ENCODE results near the gene TUBA1C.
"Not testable (repeated sequence)": the region's sequence is repeated elsewhere in the genome, so short reads cannot be mapped to it uniquely, and the experiment has no call there.

TUBA1C gene

DNA sequence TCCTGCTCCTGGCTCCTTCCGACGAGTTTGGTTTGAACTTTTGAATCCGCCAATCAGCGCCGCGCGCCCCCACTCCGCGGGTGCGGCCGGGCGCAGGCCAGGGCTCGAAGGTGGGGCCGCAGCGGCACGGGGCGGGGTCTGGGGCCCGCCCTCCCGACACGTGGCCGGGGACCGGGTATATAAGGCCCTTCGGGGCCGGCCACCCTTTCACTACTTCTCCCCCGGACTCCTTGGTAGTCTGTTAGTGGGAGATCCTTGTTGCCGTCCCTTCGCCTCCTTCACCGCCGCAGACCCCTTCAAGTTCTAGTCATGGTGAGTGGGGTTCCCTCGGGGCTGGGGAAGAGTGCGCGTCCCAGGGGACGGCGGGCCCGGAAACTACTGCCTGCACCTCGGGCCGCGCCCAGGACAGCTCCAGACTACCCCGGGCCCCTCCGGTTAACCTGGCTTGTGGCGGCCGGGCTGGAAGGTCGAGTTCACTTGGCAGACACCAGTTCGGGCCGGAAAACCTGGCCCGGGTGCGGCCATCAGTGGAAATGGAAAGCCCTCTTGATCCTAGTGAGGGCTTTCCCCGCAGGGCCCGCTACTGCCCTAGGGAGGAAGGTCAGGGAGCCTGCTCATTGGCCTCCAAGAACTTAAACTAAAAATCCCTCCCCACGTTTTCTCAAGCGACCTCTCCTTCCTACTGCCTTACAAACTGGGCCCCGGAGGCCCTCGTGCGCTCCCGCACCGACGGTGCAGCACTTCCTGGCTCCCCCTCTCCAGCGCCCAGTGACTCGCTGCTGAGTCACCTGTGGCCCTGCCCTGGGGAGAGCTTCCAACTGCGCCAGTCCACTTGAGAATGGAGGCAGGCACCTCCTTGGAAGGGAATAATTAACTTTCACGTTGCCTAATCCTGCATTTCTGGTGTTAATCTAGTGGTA is at the start of gene TUBA1C:
Gene TUBA1C, plus strand, starts transcription at position 210 of the 920 bp plus-strand sequence. Its CDS starts 100 bp downstream, at position 310.
- DNase-seq (ENCODE audit: low read depth in 2 of 2): peak; percentile 87 to 91

DNA sequence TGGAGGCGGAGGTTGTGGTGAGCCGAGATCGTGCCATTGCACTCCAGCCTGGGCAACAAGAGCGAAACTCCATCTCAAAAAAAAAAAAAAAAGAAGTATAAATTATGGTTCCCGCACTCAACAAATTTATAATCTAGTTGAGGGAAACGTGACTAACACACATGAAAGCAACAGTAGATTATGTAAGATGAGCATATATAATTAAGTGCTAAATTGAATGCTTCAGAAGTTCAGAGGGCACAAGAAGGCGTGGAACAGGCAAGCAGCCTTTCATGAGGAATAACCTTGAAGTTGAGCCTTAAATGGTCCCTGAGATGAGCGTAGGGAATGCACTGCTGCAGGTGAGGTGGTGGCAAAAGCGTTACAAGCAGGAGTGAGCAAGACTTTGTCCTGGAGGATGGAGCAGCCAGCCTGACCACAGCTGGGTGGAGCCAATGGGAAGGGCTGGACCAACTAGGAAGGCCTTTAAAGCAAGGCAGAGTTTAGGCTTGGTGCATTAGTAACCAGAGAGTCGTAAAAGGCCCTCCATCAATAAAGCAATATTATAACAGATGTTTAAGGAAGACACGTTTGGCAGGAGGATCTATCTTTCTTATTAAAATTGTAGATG is 45.4 kb upstream of the TUBA1C start:
- no peak for DNase-seq (ENCODE audit: low read depth in 2 of 2)

GRCh38 chr12:49220972-49221371 is 43.9 kb upstream of the TUBA1C start:
- no peak for DNase-seq (ENCODE audit: low read depth in 2 of 2)

- DNase-seq (ENCODE audit: low read depth in 2 of 2): no peak
Measured at GRCh38 chr12:49223122-49223521, 41.8 kb upstream of the TUBA1C start.

- no peak for DNase-seq (ENCODE audit: low read depth in 2 of 2)
Measured at GRCh38 chr12:49223590-49224369, 41.1 kb upstream of the TUBA1C start.

GRCh38 chr12:49225576-49226166 is 39.2 kb upstream of the TUBA1C start:
- no peak for DNase-seq (ENCODE audit: low read depth in 2 of 2)

GRCh38 chr12:49227713-49228112 is 37.2 kb upstream of the TUBA1C start:
- no peak for DNase-seq (ENCODE audit: low read depth in 2 of 2)

GRCh38 chr12:49228653-49229052 is 36.2 kb upstream of the TUBA1C start:
- DNase-seq (ENCODE audit: low read depth in 2 of 2): no peak

DNA sequence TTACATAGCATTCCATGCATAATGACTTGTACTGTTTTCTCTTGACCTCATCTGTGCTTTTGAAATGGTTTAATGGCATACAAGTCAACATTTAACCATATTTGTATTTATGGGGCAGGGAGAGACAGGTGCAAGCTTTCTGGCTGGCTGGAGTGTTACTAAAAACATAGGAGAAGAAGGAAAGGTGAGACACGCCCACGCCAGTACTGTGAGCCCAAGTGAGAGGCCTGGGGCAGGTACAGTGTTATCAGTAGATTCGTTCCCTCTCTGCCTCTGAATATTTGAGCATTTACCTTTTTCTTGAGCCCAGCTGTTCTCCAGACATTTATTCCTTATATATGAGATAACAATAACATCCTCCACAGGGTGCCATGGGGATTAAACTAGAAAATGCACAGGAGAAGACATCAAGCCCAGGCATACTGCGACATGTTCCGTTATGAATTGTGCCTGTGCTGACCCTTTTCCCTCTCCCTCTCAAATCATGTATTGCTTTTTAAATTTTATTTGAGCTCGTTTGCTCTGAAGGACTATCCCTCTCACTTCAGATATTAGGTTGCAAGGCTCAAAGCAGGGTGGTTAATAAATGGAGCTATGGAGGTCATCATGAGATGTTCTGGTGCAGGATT is 34.6 kb upstream of the TUBA1C start:
- DNase-seq (ENCODE audit: low read depth in 2 of 2): no peak

DNA sequence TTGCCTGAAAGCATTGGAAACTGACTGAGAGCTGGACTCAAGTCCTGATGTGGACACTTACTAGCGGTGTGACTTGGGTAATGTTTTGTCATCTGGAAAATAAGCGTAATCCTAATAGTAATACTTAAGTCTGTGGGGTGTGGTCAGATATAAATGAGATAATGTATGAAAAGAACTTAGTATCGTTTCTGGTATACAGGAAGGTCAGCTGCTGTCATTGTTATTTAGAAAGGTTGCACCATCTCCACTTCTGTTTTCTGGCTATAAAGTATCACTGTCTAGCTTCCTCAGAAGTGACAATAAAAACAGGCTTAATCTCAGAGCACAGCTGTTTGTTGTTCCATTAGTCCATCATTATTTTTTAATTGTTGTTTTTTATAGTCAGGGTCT is 34.1 kb upstream of the TUBA1C start:
- DNase-seq (ENCODE audit: low read depth in 2 of 2): no peak

- no peak for DNase-seq (ENCODE audit: low read depth in 2 of 2)
Measured at GRCh38 chr12:49231878-49232655, 32.8 kb upstream of the TUBA1C start.

DNA sequence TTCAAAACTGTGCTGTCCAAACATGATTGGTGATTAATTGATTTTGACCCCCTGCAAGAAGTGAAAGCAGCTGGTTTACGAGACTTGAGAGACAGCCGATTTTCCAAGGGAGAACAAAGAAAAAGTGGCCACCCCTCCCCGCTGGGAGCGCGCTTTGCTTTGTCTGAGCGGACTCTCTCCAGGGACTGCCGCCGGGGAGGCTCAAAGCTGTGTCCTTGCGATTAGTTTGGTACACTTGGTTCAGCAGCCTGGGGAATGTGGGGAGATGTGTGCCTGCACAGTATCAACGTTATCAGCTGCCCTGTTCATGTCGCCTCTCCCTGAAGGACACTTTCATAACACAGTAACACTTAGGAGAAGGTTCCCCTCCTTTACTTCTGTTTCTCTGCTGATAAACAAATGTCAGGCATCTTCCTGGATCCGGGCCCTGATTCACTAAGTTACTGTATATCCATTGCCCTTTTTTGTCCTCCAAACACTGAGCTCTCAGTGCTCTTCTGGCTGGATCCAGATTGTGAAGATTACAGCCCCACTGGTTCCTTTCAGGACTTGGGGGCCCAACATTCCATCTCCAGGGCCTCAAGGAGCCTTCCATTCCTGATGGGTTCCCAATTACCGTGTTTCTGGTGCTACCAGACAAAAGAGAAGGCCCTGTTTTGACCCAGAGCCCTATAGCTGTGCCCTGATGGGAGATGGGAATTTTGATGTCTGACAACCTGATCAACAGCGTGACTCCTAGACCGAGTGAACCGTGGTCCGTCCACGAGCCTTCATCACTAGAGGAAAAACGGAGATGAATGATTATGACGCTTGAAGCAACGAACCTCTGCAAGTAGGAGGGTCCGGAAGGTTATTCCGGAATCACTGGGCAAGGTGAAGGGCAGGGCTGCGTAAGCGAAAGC is 31.7 kb upstream of the TUBA1C start:
- DNase-seq (ENCODE audit: low read depth in 2 of 2): no peak

DNA sequence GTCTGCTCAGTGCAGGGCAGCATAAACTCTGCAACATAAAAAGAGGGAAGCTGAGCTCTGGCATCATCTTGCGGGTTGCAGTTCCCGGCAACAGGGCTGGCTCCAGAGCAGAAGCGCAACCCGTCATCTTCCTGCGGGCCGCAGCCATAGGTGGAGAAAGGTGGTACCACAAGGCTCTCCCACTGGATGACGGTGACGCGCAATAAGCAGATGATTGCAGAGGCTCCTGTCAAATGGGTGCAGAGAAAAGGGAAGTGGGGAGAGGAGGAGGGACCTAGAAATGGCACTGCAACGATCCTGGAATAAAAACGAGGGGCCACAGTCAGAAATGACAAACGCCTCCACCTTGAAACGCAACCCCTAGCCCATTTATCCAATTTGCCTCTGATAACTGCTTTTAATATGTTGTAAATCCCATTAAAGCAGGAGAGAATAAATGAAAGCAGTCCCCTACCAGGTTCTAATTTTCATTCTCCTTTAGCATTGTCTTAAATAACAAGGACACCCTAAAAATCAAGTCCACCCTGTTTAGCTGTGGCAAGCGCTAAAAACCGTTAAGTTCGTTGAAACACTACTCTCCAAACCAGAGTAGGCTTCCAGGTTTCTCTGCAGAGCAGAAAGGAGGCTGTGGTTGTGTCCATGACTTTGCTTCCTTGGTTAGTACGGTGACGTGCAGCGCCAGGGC is 30.9 kb upstream of the TUBA1C start:
- DNase-seq (ENCODE audit: low read depth in 2 of 2): no peak

- no peak for DNase-seq (ENCODE audit: low read depth in 2 of 2)
Measured at GRCh38 chr12:49236423-49236822, 28.5 kb upstream of the TUBA1C start.

- DNase-seq (ENCODE audit: low read depth in 2 of 2): no peak
Measured at GRCh38 chr12:49243631-49244030, 21.3 kb upstream of the TUBA1C start.

DNA sequence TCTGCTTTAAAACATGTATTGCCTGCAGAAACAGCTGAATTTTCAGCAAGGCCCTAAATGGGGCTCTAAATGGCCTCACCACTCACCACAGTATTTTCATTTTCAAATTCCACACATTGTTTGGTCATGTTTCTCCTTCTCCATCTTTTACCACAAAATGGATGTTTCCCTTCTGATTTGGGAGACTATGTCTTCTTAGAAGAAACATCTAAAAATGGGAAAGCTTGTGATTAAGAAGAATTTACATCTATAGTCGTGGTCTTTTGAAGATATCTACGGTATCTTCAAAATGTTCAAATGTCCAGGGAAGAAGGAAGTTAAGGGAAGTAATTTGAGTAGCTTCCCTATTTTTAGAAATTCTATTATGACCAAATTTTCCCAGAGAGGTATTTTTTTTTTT is 20.7 kb upstream of the TUBA1C start:
- DNase-seq (ENCODE audit: low read depth in 2 of 2): no peak

- no peak for DNase-seq (ENCODE audit: low read depth in 2 of 2)
Measured at GRCh38 chr12:49251357-49251756, 13.5 kb upstream of the TUBA1C start.

GRCh38 chr12:49253033-49253623 is 11.8 kb upstream of the TUBA1C start:
- peak in 1 of 2 donors; percentile 16 for DNase-seq (ENCODE audit: low read depth in 2 of 2)

- not testable (repeated sequence) for DNase-seq (ENCODE audit: low read depth in 2 of 2)
Measured at GRCh38 chr12:49255456-49255855, 9.4 kb upstream of the TUBA1C start.
